ENCODE results near the gene KIF6. TPM values are rescaled to one million over a fixed set of nuclear protein-coding genes. Genes with fewer than 3 reads are reported as not detected.

Gene KIF6
- total and polyA plus RNA-seq, 2 of the 8 experiments (the other 6 are each of a cell fraction or from before 2014, with no cell fraction given), result 0.53 to 0.65 TPM

- no peak overlapping the region for H2BK20ac ChIP-seq (ENCODE audit: low read length)
- no peak overlapping the region for H2BK12ac ChIP-seq (ENCODE audit: low read depth, low read length)
- no peaks in the 10 kb centered on the region for H3K36me3 ChIP-seq (ENCODE audit: control insufficient read depth in 2 of 4, insufficient read depth in 4 of 4, low read length in 3 of 4)
- H3K14ac ChIP-seq (ENCODE audit: insufficient read length), result no peak overlapping the region
- H3K23ac ChIP-seq (ENCODE audit: insufficient read length), result no peak overlapping the region
- no peak overlapping the region for H3K9ac ChIP-seq (replicated peaks in 1 of 4; ENCODE audit: extremely low read depth in 1 of 4, low read depth in 3 of 4, low read length in 3 of 4)
- FAIRE-seq (no peak), DNase-seq (ENCODE audit: low read depth in 1 of 2, low spot score in 2 of 2) (no peak)
- no peak overlapping the region for H2AFZ ChIP-seq (ENCODE audit: low read length)
- no peak overlapping the region for H2BK5ac ChIP-seq (ENCODE audit: low read depth, low read length)
- H4K91ac ChIP-seq (replicated peaks; ENCODE audit: insufficient read length, low read length), result no peak overlapping the region
- H3K79me2 ChIP-seq (ENCODE audit: control insufficient read depth in 1 of 2, insufficient read depth in 2 of 2, low read length in 2 of 2), result no peaks in the 10 kb centered on the region
- no peak overlapping the region for H3K18ac ChIP-seq (ENCODE audit: extremely low read depth, low read length)
- H3K9me3 ChIP-seq (ENCODE audit: insufficient read depth in 2 of 2, low read depth in 1 of 2, low read length in 1 of 2), result no peaks in the 10 kb centered on the region
- TF ChIP-seq KDM4A (IDR thresholded peaks at IDR 0.05; ENCODE audit: low read depth, low read length, severe bottlenecking), result no peak
- TF ChIP-seq E2F6 (IDR thresholded peaks at IDR 0.05), result no peak
- TF ChIP-seq SP4 (IDR thresholded peaks at IDR 0.05; ENCODE audit: low read length), result no peak
- no peak for TF ChIP-seq YY1 (IDR thresholded peaks at IDR 0.05; ENCODE audit: low read depth, low read length)
- TF ChIP-seq TAF7 (optimal IDR thresholded peaks at IDR 0.05; ENCODE audit: borderline replicate concordance, low read depth, low read length), result no peak
- TF ChIP-seq KDM5A (IDR thresholded peaks at IDR 0.05; ENCODE audit: low read length), result no peak
- TF ChIP-seq HDAC2 (IDR thresholded peaks at IDR 0.05; ENCODE audit: borderline replicate concordance in 1 of 2, low read depth in 2 of 2, low read length in 2 of 2), result no peak
- no peak for TF ChIP-seq MAFK (IDR thresholded peaks at IDR 0.05; ENCODE audit: low read depth, low read length)
- TF ChIP-seq CREB1 (IDR thresholded peaks at IDR 0.05), result no peak
- TF ChIP-seq HDAC6 (IDR thresholded peaks at IDR 0.05; ENCODE audit: low read depth, low read length), result no peak
- no peak for TF ChIP-seq CHD2 (IDR thresholded peaks at IDR 0.05; ENCODE audit: low read length)
- no peak for TF ChIP-seq SIRT6 (IDR thresholded peaks at IDR 0.05; ENCODE audit: low read length)
- ChIA-PET POLR2A (ENCODE audit: partially characterized antibody) (no interaction called here), CTCF (ENCODE audit: partially characterized antibody) (no interaction called here)
- no peaks in the 10 kb centered on the region; the same call in 1 of the 2 replicates for H3K23me2 ChIP-seq (ENCODE audit: low read depth, low read length)
- H3K27me3 ChIP-seq (replicated peaks in 1 of 4; ENCODE audit: control insufficient read depth in 3 of 4, extremely low read depth in 1 of 4, insufficient read depth in 3 of 4, low read length in 3 of 4), result peaks cover 0 to 1% (median 0%) of the 10 kb centered on the region in 4 experiments; a peak in 1 of 7 replicates
- no peak overlapping the region for H3K4ac ChIP-seq (replicated peaks; ENCODE audit: insufficient read length, low read depth, low read length)
- no peak overlapping the region for H2BK15ac ChIP-seq (ENCODE audit: low read length)
- no peak overlapping the region for H3K27ac ChIP-seq (ENCODE audit: low read depth, low read length)
- no peak overlapping the region for H2AK5ac ChIP-seq (ENCODE audit: low read depth, low read length)
- H3K4me2 ChIP-seq (ENCODE audit: insufficient read depth in 1 of 2, low read depth in 2 of 2, low read length in 2 of 2), result no peak overlapping the region
- WGBS, 2 experiments (ENCODE audit: extremely low coverage in 1 of 2, insufficient coverage in 1 of 2, insufficient read length in 1 of 2, insufficient replicate concordance in 2 of 2, low coverage in 1 of 2, low lambda C conversion rate in 2 of 2, missing lambda C conversion rate in 1 of 2), result 92% methylated on average over 5 of the region's 5 CpGs; no CpG with 5 or more reads in 1 of the 2 experiments
- no peaks in the 10 kb centered on the region for H3K79me1 ChIP-seq (ENCODE audit: low read depth, low read length)
- H2BK120ac ChIP-seq (replicated peaks; ENCODE audit: low read depth, low read length), result no peak overlapping the region
- no peak overlapping the region for H4K8ac ChIP-seq (ENCODE audit: extremely low read depth, insufficient read depth, low read length)
- H3K56ac ChIP-seq (replicated peaks; ENCODE audit: insufficient read length, low read depth, low read length), result no peak overlapping the region
- no peaks in the 10 kb centered on the region for H3K4me1 ChIP-seq (replicated peaks in 1 of 4; ENCODE audit: control insufficient read depth in 3 of 4, insufficient read depth in 4 of 4, low read length in 3 of 4)
- H4K5ac ChIP-seq (ENCODE audit: insufficient read length, low read depth, low read length), result no peak overlapping the region
- H3K4me3 ChIP-seq (ENCODE audit: extremely low read depth in 1 of 4, insufficient read depth in 2 of 4, low read depth in 3 of 4, low read length in 4 of 4), result no peak overlapping the region
- H4K20me1 ChIP-seq (replicated peaks in 1 of 2; ENCODE audit: control insufficient read depth in 1 of 2, insufficient read depth in 2 of 2, low read length in 2 of 2), result no peaks in the 10 kb centered on the region
Observed at GRCh38 chr6:39464067-39464466, 261.1 kb downstream of the KIF6 start.

All from H1 (cell line).